Psoas muscle (tissue), 8 donors: Measurements from ENCODE around the gene CCNT2. TPM values are rescaled to one million over a fixed set of nuclear protein-coding genes. Genes with fewer than 3 reads are reported as not detected.

ENCODE experiments used
- ATAC-seq, 4 donors: fragments of 200-7000 bp; cut with Tn5 transposase; one replicate each; pipeline ENCODE4 v1.9.1; 2020; ENCODE audit warnings: moderate library complexity in 3 of 4, mild to moderate bottlenecking in 2 of 4
- DNase-seq, 2 donors: peaks; one replicate each; pipeline ENCODE4 v3.0.0-alpha.2; 2020
- H3K27ac ChIP-seq: fragments of 200-600 bp; one replicate; pipeline ENCODE4 v1.8.0; 2022
- H3K27me3 ChIP-seq, 3 donors: fragments of 200-600 bp in 1 of 3; one replicate each; pipeline versions ENCODE4 v1.6.1 to v1.8.0; 2013 to 2022; ENCODE audit warnings: low read length in 2 of 3, mild to moderate bottlenecking in 2 of 3, moderate library complexity in 1 of 3; ENCODE audit not compliant: insufficient read depth in 3 of 3
- H3K36me3 ChIP-seq, 2 donors: fragments of 200-600 bp in 1 of 2; one replicate each; pipeline versions ENCODE4 v1.6.1 to v1.8.0; 2013 to 2022; ENCODE audit warnings: low read depth in 1 of 2, mild to moderate bottlenecking in 1 of 2, moderate library complexity in 1 of 2; ENCODE audit not compliant: insufficient read depth in 1 of 2
- H3K4me1 ChIP-seq: fragments of 200-600 bp; one replicate; pipeline ENCODE4 v1.8.0; 2022
- H3K4me3 ChIP-seq: fragments of 200-600 bp; one replicate; pipeline ENCODE4 v1.8.0; 2022; ENCODE audit warnings: mild to moderate bottlenecking
- H3K9me3 ChIP-seq: fragments of 200-600 bp; one replicate; pipeline ENCODE4 v1.8.0; 2022
- CTCF ChIP-seq: fragments of 200-600 bp; IDR thresholded peaks from one replicate; pipeline ENCODE4 v1.8.0; 2022; ENCODE audit warnings: antibody characterized with exemption
- WGBS, 3 donors: extraction: QIAGEN DNeasy Blood & Tissue Kit; methylation state at CpG; one replicate each; pipeline versions ENCODE4 v1.1.6 to v1.1.7; 2013; 5-methylcytosine and 5-hydroxymethylcytosine counted together
- intact Hi-C, 2 donors: fragments of 100-400 bp; cut with DNase I; formaldehyde crosslinking; loops; one replicate each; pipeline versions ENCODE4 v1.11.0 to v1.14.2; 2022
- polyA plus RNA-seq, 3 donors: library from polyadenylated mRNA; stranded (reverse); fragments of 200-250 nt; gene quantifications; one replicate each; pipeline ENCODE4 v1.2.3, GENCODE V29; 2013
- total RNA-seq, 4 donors: library from RNA; stranded (reverse); fragmentation: NEBNext Ultra II Directional in 2 of 4; extraction: Animal tissue kit (Norgen Biotek cat#: 25700) in 2 of 4; gene quantifications; one replicate each; pipeline versions ENCODE4 v1.2.1 to v1.2.4, GENCODE V29; 2021 to 2023
- donor health status: healthy with polysubstance abuse.
- donor health status: DM: no; HTN: no; CAD: no; lungs with moderate emphysema.
- donor health status: Bipolar disorder and iron deficiency.
- donor health status: healthy.
- donor health status: DM: yes; HTN: yes; CAD: no.
- donor health status: DM: no; HTN: no; CAD: no.
- donor health status: DM: no; HTN: no; CAD: no.
- donor health status: DM: yes; HTN: yes; CAD: no.

Gene CCNT2
- total and polyA plus RNA-seq, 7 donors: 6.6 to 19.2 (median 13.7) TPM

GRCh38 chr2:134985061-134985460 lies 66.4 kb downstream of the CCNT2 start:
- DNase-seq: no peak
- H3K36me3 ChIP-seq: no peaks in the 10 kb centered on the region
- WGBS, 3 donors: 84 to 93% (median 85%) methylated on average over 3 of the region's 3 CpGs
- TF ChIP-seq CTCF: no peak
- no peak overlapping the region for H3K27ac ChIP-seq
- no peaks in the 10 kb centered on the region for H3K4me1 ChIP-seq
- no peaks in the 10 kb centered on the region for H3K9me3 ChIP-seq
- intact Hi-C loops: loop anchor here in 1 of 2 donors (5.0 kb wide), 1 partner anchor 807 kb away; no protein-coding TSS in a partner anchor
- H3K27me3 ChIP-seq: no peaks in the 10 kb centered on the region
- H3K4me3 ChIP-seq: no peak overlapping the region
- no peak for ATAC-seq

- DNase-seq (no peak), ATAC-seq (peak in 1 of 4 donors; percentile 64)
- Histone ChIP-seq H3K4me1 (no peaks in the 10 kb centered on the region), H3K27ac (no peak overlapping the region), H3K9me3 (no peaks in the 10 kb centered on the region), H3K27me3 (no peaks in the 10 kb centered on the region), H3K4me3 (no peak overlapping the region), H3K36me3 (no peaks in the 10 kb centered on the region)
- 24 to 30% (median 25%) methylated on average over 3 of the region's 3 CpGs for WGBS, 3 donors
- intact Hi-C loops: loop anchor here in 1 of 2 donors (5.0 kb wide), 1 partner anchor 803 kb away; no protein-coding TSS in a partner anchor
- TF ChIP-seq CTCF: peak; percentile 34
Observed at GRCh38 chr2:134988994-134989605, 70.5 kb downstream of the CCNT2 start.

- 72 to 74% (median 73%) methylated on average over 2 of the region's 2 CpGs for WGBS, 3 donors
- Histone ChIP-seq H3K9me3 (no peaks in the 10 kb centered on the region), H3K4me1 (no peaks in the 10 kb centered on the region), H3K4me3 (no peak overlapping the region), H3K36me3 (no peaks in the 10 kb centered on the region), H3K27me3 (no peaks in the 10 kb centered on the region), H3K27ac (no peak overlapping the region)
- no peak for DNase-seq
- intact Hi-C loops: no loop called here
- no peak for TF ChIP-seq CTCF
- no peak for ATAC-seq
Observed at GRCh38 chr2:134999521-134999920, 80.9 kb downstream of the CCNT2 start.

- intact Hi-C loops: loop anchor here (5.0 to 10.0 kb wide), 2 partner anchors 112 to 714 kb away; no protein-coding TSS in a partner anchor
- no peaks in the 10 kb centered on the region for H3K36me3 ChIP-seq
- TF ChIP-seq CTCF: no peak
- peaks cover 2 to 5% (median 3%) of the 10 kb centered on the region in 3 donors for H3K27me3 ChIP-seq
- no peak overlapping the region for H3K27ac ChIP-seq
- H3K9me3 ChIP-seq: no peaks in the 10 kb centered on the region
- 73 to 83% (median 76%) methylated on average over 4 of the region's 4 CpGs for WGBS, 3 donors
- DNase-seq (no peak), ATAC-seq (no peak)
- no peaks in the 10 kb centered on the region for H3K4me1 ChIP-seq
- no peak overlapping the region for H3K4me3 ChIP-seq
Observed at GRCh38 chr2:135002836-135003235, 84.2 kb downstream of the CCNT2 start.
